ENCODE data around the gene DGUOK.

DGUOK gene

GRCh38 chr2:73983322-73984202 lies 56.9 kb downstream of the DGUOK start:
- DNase-seq, result peak; percentile 40

- DNase-seq, result peak; percentile 72
Measured at GRCh38 chr2:73984203-73984921, 57.7 kb downstream of the DGUOK start, which contains the start of gene TET3. TET3 (plus strand) TSS chr2:73984910; CDS start chr2:73986404, 1,494 bp downstream.

GRCh38 chr2:73984922-73985307 lies 58.2 kb downstream of the DGUOK start:
- peak; percentile 69 for DNase-seq

DNA sequence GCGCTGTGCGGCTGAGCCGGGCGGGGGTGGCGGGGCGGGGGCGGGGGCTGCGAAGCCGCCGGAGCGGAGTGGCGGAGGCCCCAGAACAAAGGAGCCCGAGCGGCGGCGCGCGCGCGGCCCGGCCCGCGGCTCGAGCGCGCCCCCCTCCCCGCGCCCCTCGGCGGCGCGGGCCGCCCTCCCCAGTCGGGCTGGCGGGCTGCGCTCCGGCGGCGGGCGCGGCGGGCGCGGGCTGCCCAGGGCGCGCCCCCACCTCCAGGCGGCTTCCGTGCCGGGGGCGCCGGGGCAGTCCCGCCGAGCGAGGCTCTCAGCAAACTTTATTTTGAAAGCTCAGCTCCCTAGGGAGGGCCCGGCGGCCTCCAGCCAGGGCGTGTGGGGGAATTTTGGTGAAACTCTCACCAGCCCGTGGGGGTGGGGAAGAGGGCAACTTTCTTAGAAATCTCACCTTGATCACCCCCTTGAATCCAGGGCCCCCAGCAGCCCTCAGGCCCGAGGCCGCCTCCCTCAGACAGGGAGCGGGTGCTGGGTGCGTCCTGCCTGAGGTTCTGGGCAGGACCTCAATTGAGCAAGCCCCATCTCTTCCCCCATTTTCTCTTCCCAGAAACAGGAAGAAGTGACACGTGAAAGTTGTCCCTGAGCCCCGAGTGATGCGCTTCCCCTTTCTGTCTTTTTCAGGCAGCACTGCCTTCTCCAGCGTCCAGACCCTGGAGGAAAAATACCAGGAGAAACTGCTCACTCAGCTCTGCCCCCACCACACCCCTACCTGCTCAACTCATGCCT lies 58.8 kb downstream of the DGUOK start:
- peak; percentile 74 for DNase-seq

- peak; percentile 62 for DNase-seq
Measured at GRCh38 chr2:73986085-73986681, 59.5 kb downstream of the DGUOK start.

DNA sequence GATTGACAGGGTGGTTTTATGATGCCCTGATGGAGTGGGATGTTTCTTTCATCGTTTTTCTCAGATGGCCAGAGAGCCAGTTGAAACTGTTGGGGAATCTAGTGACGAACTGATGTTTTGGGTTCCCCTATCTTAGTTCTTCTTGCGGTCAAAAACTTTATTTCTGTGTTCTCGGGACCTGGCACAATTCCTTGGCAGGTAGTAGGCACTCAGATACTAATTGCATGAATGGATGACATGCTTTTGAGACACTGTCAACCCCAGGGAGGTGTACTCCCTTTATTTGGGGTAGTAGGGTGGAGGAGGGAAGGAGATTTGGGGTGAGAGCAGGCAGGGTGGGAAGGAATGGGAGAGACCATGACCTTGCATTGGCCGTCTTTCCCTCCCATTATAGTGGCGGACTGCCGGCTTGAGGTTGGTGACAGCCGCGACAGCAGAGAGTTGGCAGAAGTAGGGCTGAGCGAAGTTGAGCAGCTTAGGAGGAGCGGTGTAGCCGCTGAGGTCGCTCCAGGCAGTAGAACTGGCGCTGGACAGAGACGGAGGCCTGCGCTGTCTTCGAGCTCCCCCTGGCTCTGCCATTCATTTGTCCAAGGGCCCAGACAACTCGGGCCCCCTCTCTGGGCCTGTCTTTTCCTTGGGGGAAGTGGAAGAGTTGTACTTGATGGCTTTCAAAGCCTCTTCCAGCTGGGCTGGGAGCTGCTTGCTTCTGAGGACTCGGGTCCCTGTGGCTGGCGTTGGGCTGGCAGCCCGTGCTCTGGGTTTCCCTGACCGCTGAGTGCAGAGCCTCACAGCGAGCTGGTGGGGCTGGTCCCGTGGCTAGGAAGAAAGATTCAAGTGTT lies 60.6 kb downstream of the DGUOK start:
- peak; percentile 54 for DNase-seq

- DNase-seq, result no peak
Measured at GRCh38 chr2:73987948-73988700, 61.4 kb downstream of the DGUOK start.

DNA sequence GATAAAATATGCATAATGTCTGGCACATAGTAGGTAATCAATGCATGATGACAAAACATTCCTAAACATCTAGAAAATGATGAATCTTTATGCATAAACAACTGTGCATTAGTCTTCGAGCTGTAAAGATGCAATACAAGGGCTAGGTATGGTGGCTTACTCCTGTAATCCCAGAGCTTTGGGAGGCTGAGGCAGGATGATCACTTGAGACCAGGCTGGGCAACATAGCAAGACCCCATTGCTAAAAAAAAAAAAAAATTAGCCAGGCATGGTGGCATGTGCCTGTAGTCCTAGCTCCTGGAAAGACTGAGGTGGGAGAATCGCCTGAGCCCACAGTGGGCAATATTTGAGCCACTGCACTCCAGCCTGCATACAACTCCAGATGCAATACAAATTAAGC lies 63.3 kb downstream of the DGUOK start:
- DNase-seq, result no peak

DNA sequence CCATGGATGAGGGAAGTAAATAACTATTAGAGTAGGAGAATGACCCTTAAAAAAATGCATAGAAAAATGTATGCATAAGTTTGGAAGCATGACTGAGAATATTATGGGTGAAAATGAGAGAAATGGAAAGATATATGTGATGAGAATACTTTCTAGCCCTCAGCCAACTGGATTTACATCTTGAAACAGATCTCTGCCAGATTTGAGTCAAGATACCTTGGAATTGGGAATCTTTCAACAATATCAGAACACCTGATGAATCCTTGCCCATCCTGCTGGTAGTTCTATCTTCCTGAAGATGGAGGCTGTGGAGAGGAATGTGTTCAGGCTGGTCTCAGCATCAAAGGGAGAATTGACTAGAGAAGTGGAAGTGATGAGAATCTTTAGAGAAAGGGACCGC lies 63.9 kb downstream of the DGUOK start:
- DNase-seq, result no peak

DNA sequence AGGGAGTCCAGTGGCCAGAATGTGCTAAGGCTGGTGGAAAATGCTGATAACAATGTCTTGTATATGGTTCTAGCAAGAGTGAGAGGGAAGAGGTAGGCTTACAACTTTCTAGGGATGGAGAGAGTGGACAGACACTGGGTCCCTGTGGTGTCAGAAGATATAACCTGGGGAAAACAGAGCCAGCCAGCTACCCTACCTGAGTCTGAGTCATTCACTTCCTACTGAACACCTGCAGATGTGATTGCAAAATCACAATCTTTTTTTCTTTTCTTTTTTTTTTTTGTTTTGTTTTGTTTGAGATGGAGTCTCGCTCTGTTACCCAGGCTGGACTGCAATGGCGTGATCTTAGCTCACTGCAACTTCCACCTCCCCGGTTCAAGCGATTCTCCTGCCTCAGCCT lies 65.4 kb downstream of the DGUOK start:
- DNase-seq, result no peak

GRCh38 chr2:73993376-73993775 lies 66.7 kb downstream of the DGUOK start:
- no peak for DNase-seq

- DNase-seq, result no peak
Measured at GRCh38 chr2:73993778-73994177, 67.1 kb downstream of the DGUOK start.

DNA sequence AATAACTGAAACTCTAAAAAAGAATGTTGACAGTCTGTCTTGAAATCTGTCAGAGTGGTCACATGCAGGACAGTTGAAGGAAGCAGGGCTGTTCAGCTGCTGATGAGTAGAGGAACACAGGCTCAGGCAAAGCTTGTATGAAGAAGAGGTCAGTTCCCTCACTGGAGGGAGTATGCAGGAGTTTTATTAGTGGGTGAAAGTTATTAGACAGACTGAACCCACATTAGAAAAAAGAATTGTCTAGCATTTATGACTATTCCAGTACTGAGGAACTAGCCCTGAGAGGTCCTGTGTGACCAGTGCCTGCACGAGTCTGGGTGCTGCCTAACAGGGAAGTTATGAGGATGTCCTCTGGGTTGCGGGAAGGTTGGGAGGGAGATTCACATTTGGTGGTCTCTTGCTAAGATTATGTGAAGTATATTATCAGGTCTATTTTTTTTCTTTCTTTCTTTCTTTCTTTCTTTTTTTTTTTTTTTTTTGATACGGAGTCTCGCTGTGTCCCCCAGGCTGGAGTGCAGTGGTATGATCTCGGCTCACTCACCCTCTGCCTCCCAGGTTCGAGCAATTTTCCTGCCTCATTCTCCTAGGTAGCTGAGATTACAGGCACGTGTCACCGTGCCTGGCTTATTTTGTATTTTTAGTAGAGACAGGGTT lies 67.6 kb downstream of the DGUOK start:
- no peak for DNase-seq

- no peak for DNase-seq
Measured at GRCh38 chr2:73995810-73996209, 69.1 kb downstream of the DGUOK start.

DNA sequence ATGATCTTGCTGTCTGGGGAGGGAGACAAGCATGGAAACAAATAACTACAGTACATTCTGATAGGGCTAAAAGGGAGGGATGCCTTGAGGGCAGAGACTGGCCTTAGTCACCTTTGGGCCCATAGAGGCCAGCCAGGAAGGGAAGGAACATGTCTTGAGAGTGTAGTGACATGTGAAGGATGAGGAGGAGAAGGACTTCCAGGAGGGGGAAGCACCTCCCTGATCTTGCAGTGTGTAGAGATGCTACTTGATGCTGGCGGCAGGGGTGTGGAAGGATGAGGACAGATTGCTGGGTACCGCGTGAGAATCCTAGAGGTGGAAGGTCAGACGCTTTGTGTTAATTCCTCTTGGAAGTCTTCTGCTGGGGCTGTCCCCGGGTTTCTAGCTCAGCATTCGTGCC lies 71.1 kb downstream of the DGUOK start:
- no peak for DNase-seq

- DNase-seq, result peak; percentile 37
Measured at GRCh38 chr2:73998451-73998850, 71.8 kb downstream of the DGUOK start.

DNA sequence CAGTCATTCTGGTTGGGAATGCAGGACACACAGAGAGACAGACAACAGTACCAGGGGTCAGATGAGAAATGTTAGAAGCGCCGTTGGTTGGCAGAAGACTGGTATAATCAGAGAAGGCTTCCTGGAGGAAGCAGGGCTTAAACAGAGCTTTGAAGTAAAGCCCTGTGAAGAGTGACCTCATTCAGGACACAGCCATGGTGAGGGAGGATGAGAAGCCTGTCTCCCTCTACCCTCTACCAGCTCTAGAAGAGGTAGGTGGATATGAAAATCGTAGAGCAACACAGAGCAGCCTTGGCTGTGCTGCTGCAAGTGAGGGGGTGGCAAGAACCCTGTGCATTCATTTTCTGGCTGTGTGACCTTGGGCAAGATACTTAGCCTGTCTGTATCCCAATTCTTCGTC lies 72.3 kb downstream of the DGUOK start:
- peak; percentile 34 for DNase-seq

- no peak for DNase-seq
Measured at GRCh38 chr2:73999881-74000597, 73.4 kb downstream of the DGUOK start.

GRCh38 chr2:74000666-74001065 lies 74.0 kb downstream of the DGUOK start:
- no peak for DNase-seq

GRCh38 chr2:74001121-74001520 lies 74.4 kb downstream of the DGUOK start:
- DNase-seq, result peak; percentile 36

All from activated CD4-positive, alpha-beta T cell treated with anti-CD3 and anti-CD28 coated beads for 48 hours (primary cell).